Measurements from ENCODE around the gene LSR. TPM values are rescaled to one million over a fixed set of nuclear protein-coding genes. Genes with fewer than 3 reads are reported as not detected.

Gene LSR
- total RNA-seq, 2 experiments from 2014 or later = 20.0 to 20.6 TPM

GRCh38 chr19:35265126-35265899, 16.5 kb downstream of the LSR start:
- peak overlapping the region; percentile 92 for H3K4me3 Mint-ChIP-seq
- no peaks in the 10 kb centered on the region for H3K9me3 Mint-ChIP-seq
- ChIA-PET CTCF (interaction anchor here (1.3 to 1.5 kb wide), 4 partner anchors 10 to 130 kb away, joined by 3 to 6 read pairs (median 3); partner anchors contain the start of gene LGI4), POLR2A (interaction anchor here (0.8 to 2.9 kb wide), 9 partner anchors 10 to 124 kb away, joined by 3 to 11 read pairs (median 5); partner anchors contain the start of gene FXYD5)
- H3K36me3 Mint-ChIP-seq (ENCODE audit: low read depth) = peaks cover 11% of the 10 kb centered on the region
- DNase-seq (no peak), ATAC-seq (no peak)
- H3K4me1 Mint-ChIP-seq (ENCODE audit: low read depth) = peaks cover 22% of the 10 kb centered on the region
- no peaks in the 10 kb centered on the region for H3K27me3 Mint-ChIP-seq
- H3K27ac Mint-ChIP-seq = peak overlapping the region; percentile 59
- no peak for TF ChIP-seq CTCF (IDR thresholded peaks at IDR 0.05)
- intact Hi-C loops (cut with micrococcal nuclease) = loop anchor here (10.0 kb wide), 1 partner anchor 121 kb away; the partner anchor contains the start of gene FXYD7

GRCh38 chr19:35265900-35266519, 17.2 kb downstream of the LSR start:
- TF ChIP-seq CTCF (IDR thresholded peaks at IDR 0.05) = no peak
- H3K27me3 Mint-ChIP-seq = no peaks in the 10 kb centered on the region
- ATAC-seq (no peak), DNase-seq (no peak)
- peak overlapping the region; percentile 76 for H3K27ac Mint-ChIP-seq
- intact Hi-C loops (cut with micrococcal nuclease) = loop anchor here (10.0 kb wide), 1 partner anchor 121 kb away; the partner anchor contains the start of gene FXYD7
- ChIA-PET POLR2A (interaction anchor here (0.8 to 2.9 kb wide), 7 partner anchors 10 to 123 kb away, joined by 3 to 11 read pairs (median 4); partner anchors contain the start of gene FXYD5), CTCF (interaction anchor here (1.3 to 1.5 kb wide), 2 partner anchors 54 to 104 kb away, joined by 3 read pairs; no protein-coding TSS in a partner anchor)
- peak overlapping the region; percentile 92 for H3K4me3 Mint-ChIP-seq
- peaks cover 26% of the 10 kb centered on the region for H3K4me1 Mint-ChIP-seq (ENCODE audit: low read depth)
- H3K9me3 Mint-ChIP-seq = no peaks in the 10 kb centered on the region
- peaks cover 15% of the 10 kb centered on the region for H3K36me3 Mint-ChIP-seq (ENCODE audit: low read depth)

GRCh38 chr19:35266520-35267352, 17.9 kb downstream of the LSR start:
- H3K36me3 Mint-ChIP-seq (ENCODE audit: low read depth) = peaks cover 22% of the 10 kb centered on the region
- no peaks in the 10 kb centered on the region for H3K27me3 Mint-ChIP-seq
- POLR2A ChIA-PET = interaction anchor here (0.8 to 2.9 kb wide), 6 partner anchors 11 to 122 kb away, joined by 3 to 11 read pairs (median 4); partner anchors contain the start of gene FXYD5
- no peak for DNase-seq
- H3K4me1 Mint-ChIP-seq (ENCODE audit: low read depth) = peaks cover 27% of the 10 kb centered on the region
- TF ChIP-seq CTCF (IDR thresholded peaks at IDR 0.05) = no peak
- intact Hi-C loops (cut with micrococcal nuclease) = loop anchor here (10.0 kb wide), 1 partner anchor 122 kb away; the partner anchor contains the start of gene FXYD7
- ATAC-seq = no peak
- H3K27ac Mint-ChIP-seq = peak overlapping the region; percentile 97
- CTCF ChIA-PET = interaction anchor here (1.3 to 1.5 kb wide), 2 partner anchors 55 to 104 kb away, joined by 3 read pairs; no protein-coding TSS in a partner anchor
- H3K9me3 Mint-ChIP-seq = no peaks in the 10 kb centered on the region
- peak overlapping the region; percentile 92 for H3K4me3 Mint-ChIP-seq

- ChIA-PET CTCF (interaction anchor here (1.5 kb wide), 1 partner anchor 56 kb away, joined by 3 read pairs; no protein-coding TSS in a partner anchor), POLR2A (interaction anchor here (0.9 to 1.4 kb wide), 3 partner anchors 14 to 113 kb away, joined by 3 read pairs; partner anchors contain the start of gene FXYD5)
- peak; percentile 54 for DNase-seq
- peak; percentile 13 for ATAC-seq
- no peaks in the 10 kb centered on the region for H3K27me3 Mint-ChIP-seq
- intact Hi-C loops (cut with micrococcal nuclease) = loop anchor here (10.0 kb wide), 1 partner anchor 123 kb away; the partner anchor contains the start of gene FXYD7
- no peaks in the 10 kb centered on the region for H3K9me3 Mint-ChIP-seq
- peak overlapping the region; percentile 97 for H3K27ac Mint-ChIP-seq
- TF ChIP-seq CTCF (IDR thresholded peaks at IDR 0.05) = no peak
- H3K4me3 Mint-ChIP-seq = peak overlapping the region; percentile 92
- H3K4me1 Mint-ChIP-seq (ENCODE audit: low read depth) = peaks cover 31% of the 10 kb centered on the region
- H3K36me3 Mint-ChIP-seq (ENCODE audit: low read depth) = peaks cover 28% of the 10 kb centered on the region
Observed at GRCh38 chr19:35267353-35267817, 18.6 kb downstream of the LSR start.
